Mesenchymal stem cell (in vitro differentiated cells and primary cell): Measurements from ENCODE around the gene TMEM81.

ENCODE experiments used
- DNase-seq: peaks from one replicate; pipeline ENCODE4 v3.0.0-alpha.2; 2013
- H2AFZ ChIP-seq: one replicate; pipeline ENCODE4 v1.6.1; 2013; ENCODE audit warnings: low read depth, mild to moderate bottlenecking, control low read depth, inconsistent platforms, low read length, moderate library complexity
- H2AK5ac ChIP-seq: 2 replicates; pipeline ENCODE4 v1.6.1; 2013; ENCODE audit warnings: low read length, moderate library complexity, mild to moderate bottlenecking, inconsistent platforms; ENCODE audit not compliant: severe bottlenecking
- H2BK120ac ChIP-seq: one replicate; pipeline ENCODE4 v1.6.1; 2013; ENCODE audit warnings: low read depth, mild to moderate bottlenecking, inconsistent platforms, low read length, moderate library complexity
- H2BK12ac ChIP-seq, 2 experiments: one replicate each; pipeline ENCODE4 v1.6.1; 2013; ENCODE audit warnings: inconsistent platforms in 2 of 2, low read length in 2 of 2, mild to moderate bottlenecking in 2 of 2, moderate library complexity in 2 of 2, control low read depth in 1 of 2
- H2BK15ac ChIP-seq: one replicate; pipeline ENCODE4 v1.6.1; 2013; ENCODE audit warnings: mild to moderate bottlenecking, low read depth, inconsistent platforms; ENCODE audit not compliant: poor library complexity, severe bottlenecking
- H2BK5ac ChIP-seq: 2 replicates; pipeline ENCODE4 v1.6.1; 2013; ENCODE audit warnings: low read depth, mild to moderate bottlenecking, low read length, control low read depth, inconsistent platforms; ENCODE audit not compliant: poor library complexity, severe bottlenecking
- H3K14ac ChIP-seq, 2 experiments: one replicate each; pipeline ENCODE4 v1.6.1; 2013; ENCODE audit warnings: inconsistent platforms in 2 of 2, low read length in 2 of 2, control low read depth in 1 of 2, mild to moderate bottlenecking in 1 of 2, moderate library complexity in 1 of 2
- H3K18ac ChIP-seq, 2 experiments: one replicate each; pipeline ENCODE4 v1.6.1; 2013; ENCODE audit warnings: inconsistent platforms in 2 of 2, low read length in 2 of 2, control low read depth in 1 of 2, low read depth in 1 of 2, mild to moderate bottlenecking in 1 of 2
- H3K23ac ChIP-seq, 2 experiments: one replicate each; pipeline ENCODE4 v1.6.1; 2013; ENCODE audit warnings: inconsistent platforms in 2 of 2, low read length in 2 of 2, mild to moderate bottlenecking in 2 of 2, moderate library complexity in 2 of 2, control low read depth in 1 of 2
- H3K27ac ChIP-seq: 2 replicates; pipeline ENCODE4 v1.5.1; 2013; ENCODE audit warnings: mild to moderate bottlenecking, moderate library complexity, low read length, control low read depth, inconsistent platforms; ENCODE audit not compliant: poor library complexity, severe bottlenecking
- H3K27me3 ChIP-seq, 2 experiments: 2 replicates each; pipeline versions ENCODE4 v1.6.1 to v1.7.0; 2013; ENCODE audit warnings: low read length in 2 of 2, mild to moderate bottlenecking in 2 of 2, moderate library complexity in 2 of 2, control low read depth in 1 of 2, inconsistent platforms in 1 of 2; ENCODE audit not compliant: control insufficient read depth in 1 of 2, insufficient read depth in 1 of 2
- H3K36me3 ChIP-seq, 2 experiments: 2 replicates each; pipeline versions ENCODE4 v1.6.1 to v1.7.0; 2013; ENCODE audit warnings: low read length in 2 of 2, control low read depth in 1 of 2, inconsistent platforms in 1 of 2, low read depth in 1 of 2, mild to moderate bottlenecking in 1 of 2; ENCODE audit not compliant: insufficient read depth in 2 of 2, control insufficient read depth in 1 of 2
- H3K4ac ChIP-seq, 2 experiments: one replicate each; pipeline ENCODE4 v1.6.1; 2013; ENCODE audit warnings: inconsistent platforms in 2 of 2, low read length in 2 of 2, mild to moderate bottlenecking in 2 of 2, moderate library complexity in 2 of 2, control low read depth in 1 of 2, low read depth in 1 of 2
- H3K4me1 ChIP-seq: 2 replicates; pipeline ENCODE4 v1.6.1; 2013; ENCODE audit warnings: low read depth, low read length, control low read depth; ENCODE audit not compliant: control insufficient read depth, insufficient read depth
- H3K4me2 ChIP-seq: 2 replicates; pipeline ENCODE4 v1.6.1; 2013; ENCODE audit warnings: low read length, mild to moderate bottlenecking, inconsistent platforms; ENCODE audit not compliant: poor library complexity, severe bottlenecking
- H3K4me3 ChIP-seq, 2 experiments: 2 replicates each; pipeline versions ENCODE4 v1.5.1 to v1.7.0; 2013; ENCODE audit warnings: low read length in 2 of 2, mild to moderate bottlenecking in 2 of 2, control low read depth in 1 of 2, low read depth in 1 of 2; ENCODE audit not compliant: insufficient read depth in 1 of 2
- H3K79me1 ChIP-seq: replicated peaks from 2 replicates; pipeline ENCODE4 v1.6.1; 2013; ENCODE audit warnings: mild to moderate bottlenecking, control low read depth, low read length, inconsistent platforms; ENCODE audit not compliant: poor library complexity, severe bottlenecking
- H3K9ac ChIP-seq: 2 replicates; pipeline ENCODE4 v1.7.0; 2013; ENCODE audit warnings: mild to moderate bottlenecking, low read length, moderate library complexity
- H3K9me3 ChIP-seq: 2 replicates; pipeline ENCODE4 v1.7.0; 2013; ENCODE audit warnings: mild to moderate bottlenecking, low read length; ENCODE audit not compliant: control insufficient read depth
- H4K8ac ChIP-seq: one replicate; pipeline ENCODE4 v1.6.1; 2013; ENCODE audit warnings: inconsistent platforms, mild to moderate bottlenecking, low read length, moderate library complexity
- H4K91ac ChIP-seq: one replicate; pipeline ENCODE4 v1.6.1; 2013; ENCODE audit warnings: mild to moderate bottlenecking, low read length, inconsistent platforms
- WGBS: methylation state at CpG from one replicate; pipeline ENCODE4 v1.1.7; 2013; ENCODE audit warnings: mixed read lengths; 5-methylcytosine and 5-hydroxymethylcytosine counted together

TMEM81 gene

GRCh38 chr1:205062319-205062718, 21.9 kb downstream of the TMEM81 start:
- Histone ChIP-seq H3K27me3 (peaks cover 15 to 47% of the 10 kb centered on the region in 2 experiments), H3K14ac (no peak overlapping the region), H3K4me2 (no peak overlapping the region), H2BK120ac (no peak overlapping the region), H3K23ac (no peak overlapping the region), H3K79me1 (no peaks in the 10 kb centered on the region), H3K18ac (no peak overlapping the region), H3K27ac (no peak overlapping the region), H4K91ac (no peak overlapping the region), H2BK5ac (no peak overlapping the region), H3K4me1 (peaks cover 6% of the 10 kb centered on the region), H2BK15ac (no peak overlapping the region), H3K9ac (peak overlapping the region; percentile 29), H3K9me3 (no peaks in the 10 kb centered on the region), H2AFZ (no peak overlapping the region), H3K36me3 (no peaks in the 10 kb centered on the region), H2AK5ac (no peak overlapping the region), H2BK12ac (no peak overlapping the region), H3K4ac (no peak overlapping the region), H4K8ac (no peak overlapping the region), H3K4me3 (no peak overlapping the region)
- 95% methylated on average over 7 of the region's 8 CpGs for WGBS
- no peak for DNase-seq

GRCh38 chr1:205061665-205062069, 22.6 kb downstream of the TMEM81 start:
- H2AFZ ChIP-seq: no peak overlapping the region
- peak; percentile 58 for DNase-seq
- H3K4me1 ChIP-seq: peaks cover 6% of the 10 kb centered on the region
- no peak overlapping the region for H2AK5ac ChIP-seq
- H2BK5ac ChIP-seq: no peak overlapping the region
- H3K9ac ChIP-seq: peak overlapping the region; percentile 29
- no peak overlapping the region for H2BK12ac ChIP-seq
- peak overlapping the region; percentile 73 for H4K8ac ChIP-seq
- H3K9me3 ChIP-seq: no peaks in the 10 kb centered on the region
- no peak overlapping the region for H3K4ac ChIP-seq
- H3K18ac ChIP-seq: no peak overlapping the region
- peaks cover 20 to 47% of the 10 kb centered on the region in 2 experiments for H3K27me3 ChIP-seq
- no peak overlapping the region for H4K91ac ChIP-seq
- WGBS: 21% methylated on average over 8 of the region's 13 CpGs
- H3K4me3 ChIP-seq: no peak overlapping the region
- H3K4me2 ChIP-seq: peak overlapping the region; percentile 12
- peak overlapping the region; percentile 33 for H2BK15ac ChIP-seq
- H3K14ac ChIP-seq: no peak overlapping the region
- H3K27ac ChIP-seq: no peak overlapping the region
- no peaks in the 10 kb centered on the region for H3K79me1 ChIP-seq
- H3K23ac ChIP-seq: no peak overlapping the region
- H3K36me3 ChIP-seq: no peaks in the 10 kb centered on the region
- no peak overlapping the region for H2BK120ac ChIP-seq

GRCh38 chr1:205061227-205061626, 23.0 kb downstream of the TMEM81 start:
- Histone ChIP-seq H2BK12ac (no peak overlapping the region), H2AFZ (no peak overlapping the region), H3K18ac (no peak overlapping the region), H3K4me1 (peaks cover 6% of the 10 kb centered on the region), H2BK5ac (no peak overlapping the region), H3K4ac (no peak overlapping the region), H3K23ac (no peak overlapping the region), H3K79me1 (no peaks in the 10 kb centered on the region), H4K8ac (peak overlapping the region; percentile 73), H3K36me3 (no peaks in the 10 kb centered on the region), H3K27ac (no peak overlapping the region), H3K14ac (no peak overlapping the region), H2BK15ac (no peak overlapping the region), H3K9me3 (no peaks in the 10 kb centered on the region), H3K9ac (no peak overlapping the region), H3K27me3 (peaks cover 20 to 51% of the 10 kb centered on the region in 2 experiments), H2AK5ac (no peak overlapping the region), H2BK120ac (no peak overlapping the region), H3K4me2 (no peak overlapping the region), H4K91ac (no peak overlapping the region), H3K4me3 (no peak overlapping the region)
- DNase-seq: no peak
- 67% methylated on average over 14 of the region's 14 CpGs for WGBS

GRCh38 chr1:205060746-205061145, 23.5 kb downstream of the TMEM81 start:
- H4K8ac ChIP-seq: no peak overlapping the region
- peaks cover 22 to 54% of the 10 kb centered on the region in 2 experiments for H3K27me3 ChIP-seq
- H2BK120ac ChIP-seq: no peak overlapping the region
- no peak overlapping the region for H2BK12ac ChIP-seq
- H3K79me1 ChIP-seq: no peaks in the 10 kb centered on the region
- no peak overlapping the region for H3K4ac ChIP-seq
- H3K14ac ChIP-seq: no peak overlapping the region
- H4K91ac ChIP-seq: no peak overlapping the region
- H2BK5ac ChIP-seq: no peak overlapping the region
- H3K27ac ChIP-seq: no peak overlapping the region
- peaks cover 6% of the 10 kb centered on the region for H3K4me1 ChIP-seq
- no peak overlapping the region for H2AK5ac ChIP-seq
- no peak for DNase-seq
- H2BK15ac ChIP-seq: no peak overlapping the region
- H3K18ac ChIP-seq: no peak overlapping the region
- H3K9ac ChIP-seq: no peak overlapping the region
- no peaks in the 10 kb centered on the region for H3K36me3 ChIP-seq
- no peak overlapping the region for H3K4me2 ChIP-seq
- no peaks in the 10 kb centered on the region for H3K9me3 ChIP-seq
- no peak overlapping the region for H2AFZ ChIP-seq
- peak overlapping the region in 1 of 2 experiments; percentile 4 for H3K4me3 ChIP-seq
- H3K23ac ChIP-seq: no peak overlapping the region
- WGBS: 86% methylated on average over 10 of the region's 10 CpGs
